ENCODE data around the gene GRID1.

Gene GRID1

GRCh38 chr10:86401588-86402282 lies 35.1 kb upstream of the GRID1 start:
- H3K4me3 Mint-ChIP-seq = peak overlapping the region; percentile 69 to 79 (median 70)
- peaks cover 21% of the 10 kb centered on the region for H3K4me1 Mint-ChIP-seq
- H3K36me3 Mint-ChIP-seq (ENCODE audit: low read depth) = peaks cover 3% of the 10 kb centered on the region
- H3K9me3 Mint-ChIP-seq = peaks cover 10% of the 10 kb centered on the region
- peaks cover 51% of the 10 kb centered on the region for H3K27me3 Mint-ChIP-seq (ENCODE audit: low read depth)
- TF ChIP-seq CTCF (IDR thresholded peaks at IDR 0.05; ENCODE audit: unreplicated experiment in 3 of 3) = no peak
- H3K27ac Mint-ChIP-seq = peak overlapping the region in 1 of 3 experiments; percentile 29

- Mint-ChIP-seq H3K36me3 (ENCODE audit: low read depth) (peaks cover 3% of the 10 kb centered on the region), H3K27ac (no peak overlapping the region), H3K4me1 (peaks cover 21% of the 10 kb centered on the region), H3K9me3 (peaks cover 10% of the 10 kb centered on the region), H3K4me3 (peak overlapping the region; percentile 73 to 80 (median 79)), H3K27me3 (ENCODE audit: low read depth) (peaks cover 59% of the 10 kb centered on the region)
- TF ChIP-seq CTCF (IDR thresholded peaks at IDR 0.05; ENCODE audit: unreplicated experiment in 3 of 3) = peak in 2 of 3 experiments; percentile 6 to 14
Measured at GRCh38 chr10:86400705-86401587, 34.4 kb upstream of the GRID1 start.

- peaks cover 68% of the 10 kb centered on the region for H3K27me3 Mint-ChIP-seq (ENCODE audit: low read depth)
- H3K4me1 Mint-ChIP-seq = peaks cover 21% of the 10 kb centered on the region
- H3K36me3 Mint-ChIP-seq (ENCODE audit: low read depth) = peaks cover 3% of the 10 kb centered on the region
- TF ChIP-seq CTCF (IDR thresholded peaks at IDR 0.05; ENCODE audit: unreplicated experiment in 3 of 3) = peak; percentile 92 to 99 (median 96)
- peaks cover 7% of the 10 kb centered on the region for H3K9me3 Mint-ChIP-seq
- H3K4me3 Mint-ChIP-seq = peak overlapping the region; percentile 73 to 88 (median 86)
- peak overlapping the region; percentile 13 to 65 (median 16) for H3K27ac Mint-ChIP-seq
Measured at GRCh38 chr10:86399879-86400704, 33.5 kb upstream of the GRID1 start.

- no peak for TF ChIP-seq CTCF (IDR thresholded peaks at IDR 0.05; ENCODE audit: unreplicated experiment in 3 of 3)
- peaks cover 3% of the 10 kb centered on the region for H3K36me3 Mint-ChIP-seq (ENCODE audit: low read depth)
- peaks cover 21% of the 10 kb centered on the region for H3K4me1 Mint-ChIP-seq
- H3K27me3 Mint-ChIP-seq (ENCODE audit: low read depth) = peaks cover 74% of the 10 kb centered on the region
- peak overlapping the region; percentile 13 to 65 (median 16) for H3K27ac Mint-ChIP-seq
- H3K9me3 Mint-ChIP-seq = peaks cover 7% of the 10 kb centered on the region
- H3K4me3 Mint-ChIP-seq = peak overlapping the region; percentile 73 to 88 (median 86)
Measured at GRCh38 chr10:86399514-86399878, 32.9 kb upstream of the GRID1 start.

- Mint-ChIP-seq H3K27me3 (ENCODE audit: low read depth) (peaks cover 76% of the 10 kb centered on the region), H3K36me3 (ENCODE audit: low read depth) (no peaks in the 10 kb centered on the region), H3K4me3 (no peak overlapping the region), H3K27ac (no peak overlapping the region), H3K9me3 (no peaks in the 10 kb centered on the region), H3K4me1 (peaks cover 13% of the 10 kb centered on the region)
- TF ChIP-seq CTCF (IDR thresholded peaks at IDR 0.05; ENCODE audit: unreplicated experiment in 3 of 3) = no peak
Measured at GRCh38 chr10:86397120-86397519, 30.5 kb upstream of the GRID1 start.

All from nephron (organoid).